ENCODE results near the gene AHCTF1.

The AHCTF1 gene

DNA sequence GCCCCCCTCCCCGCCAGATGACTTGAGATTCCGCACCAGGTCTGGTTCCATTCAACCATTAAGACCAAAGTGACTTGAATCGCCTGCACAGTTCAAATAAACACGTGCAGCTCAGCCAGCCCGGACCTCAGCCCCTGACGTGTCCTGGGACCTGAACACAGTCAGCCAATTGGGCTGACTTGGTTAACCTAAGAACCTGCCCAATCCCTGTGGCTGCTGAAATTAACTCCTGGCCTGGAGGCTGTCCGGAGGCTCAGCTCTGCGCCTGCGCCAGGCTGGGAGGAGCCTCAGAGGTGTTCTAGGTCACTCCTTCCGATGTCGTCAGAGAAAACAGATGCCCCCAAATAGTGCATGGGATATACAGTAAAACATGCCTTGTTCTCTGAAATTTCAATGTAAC lies 134.2 kb downstream of the AHCTF1 start:
- no peak for DNase-seq (ENCODE audit: low spot score)

- DNase-seq (ENCODE audit: low spot score) = no peak
Measured at GRCh38 chr1:246797157-246797556, 134.6 kb downstream of the AHCTF1 start.

GRCh38 chr1:246795906-246796694 lies 135.6 kb downstream of the AHCTF1 start:
- no peak for DNase-seq (ENCODE audit: low spot score)

GRCh38 chr1:246794828-246795671 lies 136.7 kb downstream of the AHCTF1 start:
- DNase-seq (ENCODE audit: low spot score) = peak; percentile 80

DNA sequence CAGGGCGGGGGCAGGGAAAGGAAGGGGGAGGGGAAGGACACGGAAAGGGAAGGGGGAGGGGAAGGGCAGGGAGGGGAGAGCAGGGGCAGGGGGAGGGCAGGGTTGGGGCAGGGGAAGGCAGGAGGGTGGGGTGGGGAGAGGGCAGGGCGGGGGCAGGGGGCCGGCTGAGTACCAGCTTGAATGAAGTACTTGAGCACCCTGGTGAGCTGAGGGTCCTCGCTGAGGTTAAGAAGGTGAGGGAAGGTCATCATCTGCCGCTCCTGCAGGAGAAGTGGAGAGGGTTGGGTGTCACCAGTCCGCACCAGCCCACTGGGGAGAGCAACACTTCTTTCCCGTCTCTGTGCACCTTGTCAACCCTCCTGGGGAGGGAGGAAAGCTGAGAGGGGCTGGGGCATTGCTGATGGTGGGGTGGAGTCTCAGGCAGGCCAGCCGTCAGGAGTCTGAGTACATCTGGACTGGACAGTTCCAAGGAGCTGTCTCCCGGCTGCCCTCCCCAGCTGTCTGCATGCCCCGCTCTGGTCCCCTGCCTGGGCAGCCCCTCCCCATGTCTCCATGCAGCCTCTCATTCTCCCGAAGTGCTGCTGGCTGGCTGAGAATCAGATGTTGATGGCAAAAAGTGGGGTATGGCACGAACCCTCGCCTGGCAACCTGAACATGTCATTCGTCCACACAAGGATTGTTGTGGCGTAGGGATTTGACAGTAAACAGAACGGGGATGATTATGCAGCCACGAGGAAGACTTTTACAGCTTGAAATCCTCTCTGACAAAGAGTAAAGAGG lies 137.5 kb downstream of the AHCTF1 start:
- DNase-seq (ENCODE audit: low spot score) = peak; percentile 52

DNA sequence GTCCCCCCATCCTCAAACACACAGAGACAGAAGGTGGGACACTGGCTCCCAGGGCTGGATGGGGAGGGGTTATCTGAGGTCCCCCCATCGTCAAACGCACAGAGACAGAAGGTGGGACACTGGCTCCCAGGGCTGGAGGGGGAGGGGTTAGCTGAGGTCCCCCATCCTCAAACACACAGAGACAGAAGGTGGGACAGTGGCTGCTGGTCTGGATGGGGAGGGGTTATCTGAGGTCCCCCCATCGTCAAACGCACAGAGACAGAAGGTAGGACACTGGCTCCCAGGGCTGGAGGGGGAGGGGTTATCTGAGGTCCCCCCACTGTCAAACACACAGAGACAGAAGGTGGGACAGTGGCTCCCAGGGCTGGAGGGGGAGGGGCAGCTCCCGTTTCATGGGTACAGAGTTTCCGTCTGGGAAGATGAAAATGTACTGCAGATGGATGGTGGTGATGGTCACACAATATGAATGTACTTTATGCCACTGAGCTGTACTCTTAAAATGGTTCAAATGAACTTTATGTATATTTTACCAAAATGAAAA lies 138.3 kb downstream of the AHCTF1 start:
- no peak for DNase-seq (ENCODE audit: low spot score)

- DNase-seq (ENCODE audit: low spot score) = no peak
Measured at GRCh38 chr1:246792603-246793002, 139.1 kb downstream of the AHCTF1 start.

- DNase-seq (ENCODE audit: low spot score) = no peak
Measured at GRCh38 chr1:246791303-246791918, 140.3 kb downstream of the AHCTF1 start.

GRCh38 chr1:246790833-246791232 lies 140.9 kb downstream of the AHCTF1 start:
- DNase-seq (ENCODE audit: low spot score) = no peak

GRCh38 chr1:246790364-246790763 lies 141.4 kb downstream of the AHCTF1 start:
- no peak for DNase-seq (ENCODE audit: low spot score)

- no peak for DNase-seq (ENCODE audit: low spot score)
Measured at GRCh38 chr1:246789454-246790339, 142.1 kb downstream of the AHCTF1 start.

Data from AG20443 (cell line).